Prostate gland (tissue), 2 donors: ENCODE results near the gene CDCA3. TPM values are rescaled to one million over a fixed set of nuclear protein-coding genes. Genes with fewer than 3 reads are reported as not detected.
"Not testable (repeated sequence)": the region's sequence is repeated elsewhere in the genome, so short reads cannot be mapped to it uniquely, and the experiment has no call there.

Experiments
- DNase-seq: peaks from one replicate; pipeline ENCODE4 v3.0.0-alpha.2; 2019; ENCODE audit warnings: low spot score
- H3K27ac ChIP-seq, 2 donors: fragments of 200-600 bp; sonication (generic); 2 replicates each; pipeline ENCODE4 v1.5.1; 2017 to 2019
- H3K27me3 ChIP-seq: fragments of 200-600 bp; sonication (generic); replicated peaks from 2 replicates; pipeline ENCODE4 v1.5.1; 2019; ENCODE audit not compliant: insufficient read depth
- H3K36me3 ChIP-seq, 2 donors: fragments of 200-600 bp; sonication (generic); 1 replicate in 1 of 2; 2 replicates in 1 of 2; pipeline versions ENCODE4 v1.5.1 to v1.8.1; 2017 to 2019
- H3K4me1 ChIP-seq: fragments of 200-600 bp; sonication (generic); replicated peaks from 2 replicates; pipeline ENCODE4 v1.5.1; 2019
- H3K4me3 ChIP-seq, 2 donors: fragments of 200-600 bp; sonication (generic); 2 replicates each; pipeline ENCODE4 v1.5.1; 2017 to 2019
- H3K9me3 ChIP-seq: fragments of 200-600 bp; sonication (generic); 2 replicates; pipeline ENCODE4 v1.5.1; 2017
- CTCF ChIP-seq, 4 experiments: fragments of 200-600 bp in 2 of 4; fragments of 450-650 bp in 2 of 4; sonication (generic) in 2 of 4; IDR thresholded peaks; 1 replicate in 3 of 4; 2 replicates in 1 of 4; pipeline ENCODE4 v1.5.1; 2016 to 2019; ENCODE audit warnings: antibody characterized with exemption in 4 of 4, mild to moderate bottlenecking in 2 of 4, moderate library complexity in 2 of 4
- POLR2A ChIP-seq: fragments of 450-650 bp; IDR thresholded peaks from one replicate; pipeline ENCODE4 v1.6.1; 2016; ENCODE audit warnings: antibody characterized with exemption, mild to moderate bottlenecking
- POLR2AphosphoS5 ChIP-seq: sonication (generic); formaldehyde crosslinking; IDR thresholded peaks from one replicate; pipeline ENCODE4 v1.6.1; 2017; ENCODE audit warnings: antibody characterized with exemption
- WGBS: methylation state at CpG from one replicate; pipeline ENCODE4 v1.1.5; 2018; 5-methylcytosine and 5-hydroxymethylcytosine counted together
- intact Hi-C: fragments of 100-400 bp; cut with DNase I; formaldehyde crosslinking; loops from one replicate; pipeline ENCODE4 v1.14.2; 2022
- total RNA-seq, 2 donors: library from RNA; depleted of rRNA; stranded (reverse); fragments of >200 nt; gene quantifications; one replicate each; pipeline ENCODE4 v1.1.0, GENCODE V29; 2016

Gene CDCA3
- total RNA-seq, 2 donors from 2014 or later, result 1.7 to 16.2 TPM

GRCh38 chr12:6891646-6892001 is 40.5 kb upstream of the CDCA3 start:
- H3K27ac ChIP-seq, result peak overlapping the region; percentile 89 to 90
- DNase-seq, result no peak
- WGBS, result 88% methylated on average over 5 of the region's 5 CpGs
- no peaks in the 10 kb centered on the region for H3K4me1 ChIP-seq
- peak overlapping the region; percentile 42 to 47 for H3K4me3 ChIP-seq
- intact Hi-C loops, result loop anchor here (1.0 kb wide), 1 partner anchor 18 kb away; the partner anchor contains the start of gene SPSB2
- no peaks in the 10 kb centered on the region for H3K36me3 ChIP-seq
- TF ChIP-seq POLR2A (no peak), CTCF (IDR thresholded peaks at IDR 0.05) (no peak), POLR2AphosphoS5 (no peak)
- no peaks in the 10 kb centered on the region for H3K27me3 ChIP-seq
- H3K9me3 ChIP-seq, result no peaks in the 10 kb centered on the region

- Histone ChIP-seq H3K27me3 (no peaks in the 10 kb centered on the region), H3K27ac (peak overlapping the region; percentile 89 to 90), H3K9me3 (no peaks in the 10 kb centered on the region), H3K36me3 (no peaks in the 10 kb centered on the region), H3K4me1 (no peaks in the 10 kb centered on the region), H3K4me3 (peak overlapping the region; percentile 42 to 47)
- intact Hi-C loops, result loop anchor here (1.0 kb wide), 1 partner anchor 18 kb away; the partner anchor contains the start of gene SPSB2
- TF ChIP-seq POLR2A, result peak; percentile 64
- peak; percentile 86 to 99 (median 97) for TF ChIP-seq CTCF (IDR thresholded peaks at IDR 0.05)
- peak; percentile 88 for TF ChIP-seq POLR2AphosphoS5
- peak; percentile 97 for DNase-seq
- 1% methylated on average over 66 of the region's 68 CpGs for WGBS
Measured at GRCh38 chr12:6890789-6891645, 39.9 kb upstream of the CDCA3 start.

GRCh38 chr12:6889775-6890573 is 38.9 kb upstream of the CDCA3 start:
- H3K36me3 ChIP-seq, DNase-seq, intact Hi-C loops, H3K4me1 ChIP-seq, H3K4me3 ChIP-seq, H3K27me3 ChIP-seq, H3K9me3 ChIP-seq: not testable (repeated sequence)
- 94% methylated on average over 21 of the region's 21 CpGs for WGBS
- H3K27ac ChIP-seq, result peak overlapping the region; percentile 89 to 90

GRCh38 chr12:6888794-6889193 is 37.7 kb upstream of the CDCA3 start:
- 67% methylated on average over 7 of the region's 7 CpGs for WGBS
- H3K27ac ChIP-seq, H3K4me1 ChIP-seq, intact Hi-C loops, DNase-seq, H3K27me3 ChIP-seq, H3K4me3 ChIP-seq, H3K36me3 ChIP-seq, H3K9me3 ChIP-seq: not testable (repeated sequence)

- 75% methylated on average over 2 of the region's 2 CpGs for WGBS
- H3K9me3 ChIP-seq, result no peaks in the 10 kb centered on the region
- no peaks in the 10 kb centered on the region for H3K27me3 ChIP-seq
- intact Hi-C loops, result no loop called here
- TF ChIP-seq POLR2AphosphoS5 (no peak), POLR2A (no peak), CTCF (IDR thresholded peaks at IDR 0.05) (no peak)
- H3K4me1 ChIP-seq, result no peaks in the 10 kb centered on the region
- no peak overlapping the region for H3K27ac ChIP-seq
- DNase-seq, result no peak
- no peaks in the 10 kb centered on the region for H3K36me3 ChIP-seq
- H3K4me3 ChIP-seq, result no peak overlapping the region
Measured at GRCh38 chr12:6888360-6888759, 37.3 kb upstream of the CDCA3 start.
